H54 (cell line): Measurements from ENCODE around the gene CCDC81.
A peak's percentile ranks its signal among the peaks of the same experiment; 100 is the strongest.
"Not testable (repeated sequence)": the region's sequence is repeated elsewhere in the genome, so short reads cannot be mapped to it uniquely, and the experiment has no call there.

Experiments
- DNase-seq: peaks from one replicate; pipeline ENCODE4 v3.0.0; 2011; ENCODE audit warnings: low spot score, mixed read lengths; ENCODE audit not compliant: insufficient read length
- FAIRE-seq: peaks from 3 replicates; lab custom pipeline; 2011; peaks lifted over from hg19 to GRCh38; lab: Jason Lieb, UNC
- POLR2A ChIP-seq: IDR thresholded peaks from 2 replicates; pipeline ENCODE4 v1.6.1; 2011; ENCODE audit warnings: low read depth, mild to moderate bottlenecking, low read length

The CCDC81 gene

GRCh38 chr11:86374586-86374985, at the start of gene CCDC81:
Gene CCDC81, plus strand, starts transcription at chr11:86374887. Its CDS starts 277 bp downstream, at chr11:86375164.
- no peak for TF ChIP-seq POLR2A
- DNase-seq, result no peak
- no peak for FAIRE-seq

- FAIRE-seq (peak; percentile 27), DNase-seq (no peak)
- TF ChIP-seq POLR2A, result no peak
Observed at GRCh38 chr11:86335131-86335767, 39.4 kb upstream of the CCDC81 start.

GRCh38 chr11:86337227-86337626, 37.5 kb upstream of the CCDC81 start:
- FAIRE-seq, result no peak
- TF ChIP-seq POLR2A, result no peak
- no peak for DNase-seq

GRCh38 chr11:86341382-86341781, 33.3 kb upstream of the CCDC81 start:
- no peak for DNase-seq
- peak; percentile 27 for FAIRE-seq

GRCh38 chr11:86346513-86346912, 28.2 kb upstream of the CCDC81 start:
- TF ChIP-seq POLR2A, result no peak
- FAIRE-seq (no peak), DNase-seq (no peak)

More at GRCh38 chr11:86341382-86341781, 33.3 kb upstream of the CCDC81 start:
- no peak for TF ChIP-seq POLR2A

GRCh38 chr11:86355256-86355655, 19.4 kb upstream of the CCDC81 start:
- TF ChIP-seq POLR2A, result no peak
- FAIRE-seq, result no peak
- DNase-seq, result no peak

GRCh38 chr11:86357412-86357811, 17.3 kb upstream of the CCDC81 start:
- not testable (repeated sequence) for FAIRE-seq, DNase-seq

- no peak for DNase-seq
- no peak for TF ChIP-seq POLR2A
- FAIRE-seq, result no peak
Observed at GRCh38 chr11:86358720-86359119, 16.0 kb upstream of the CCDC81 start.

- peak; percentile 92 for FAIRE-seq
Observed at GRCh38 chr11:86360775-86361395, 13.8 kb upstream of the CCDC81 start.

GRCh38 chr11:86363424-86363823, 11.3 kb upstream of the CCDC81 start:
- TF ChIP-seq POLR2A, result no peak
- FAIRE-seq, result no peak
- no peak for DNase-seq

More at GRCh38 chr11:86360775-86361395, 13.8 kb upstream of the CCDC81 start:
- TF ChIP-seq POLR2A, result no peak
- peak; percentile 12 for DNase-seq

- TF ChIP-seq POLR2A, result no peak
- FAIRE-seq (no peak), DNase-seq (no peak)
Observed at GRCh38 chr11:86365546-86365945, 9.1 kb upstream of the CCDC81 start.

GRCh38 chr11:86369668-86370067, 5.0 kb upstream of the CCDC81 start:
- DNase-seq (no peak), FAIRE-seq (no peak)
- TF ChIP-seq POLR2A, result no peak

- no peak for TF ChIP-seq POLR2A
- FAIRE-seq (no peak), DNase-seq (no peak)
Observed at GRCh38 chr11:86370171-86370570, 4.5 kb upstream of the CCDC81 start.

- no peak for DNase-seq
- TF ChIP-seq POLR2A, result no peak
- FAIRE-seq, result peak; percentile 71
Observed at GRCh38 chr11:86370922-86371594, 3.6 kb upstream of the CCDC81 start.
